Amniotic epithelial cell (primary cell): ENCODE data around the gene ADGRV1.
"Not testable (repeated sequence)": the region's sequence is repeated elsewhere in the genome, so short reads cannot be mapped to it uniquely, and the experiment has no call there.

Experiments
- DNase-seq: peaks from one replicate; pipeline ENCODE4 v3.0.0-alpha.2; 2010; ENCODE audit warnings: low read depth

ADGRV1 gene

GRCh38 chr5:90947667-90948066, 389.1 kb downstream of the ADGRV1 start:
- DNase-seq = no peak

DNA sequence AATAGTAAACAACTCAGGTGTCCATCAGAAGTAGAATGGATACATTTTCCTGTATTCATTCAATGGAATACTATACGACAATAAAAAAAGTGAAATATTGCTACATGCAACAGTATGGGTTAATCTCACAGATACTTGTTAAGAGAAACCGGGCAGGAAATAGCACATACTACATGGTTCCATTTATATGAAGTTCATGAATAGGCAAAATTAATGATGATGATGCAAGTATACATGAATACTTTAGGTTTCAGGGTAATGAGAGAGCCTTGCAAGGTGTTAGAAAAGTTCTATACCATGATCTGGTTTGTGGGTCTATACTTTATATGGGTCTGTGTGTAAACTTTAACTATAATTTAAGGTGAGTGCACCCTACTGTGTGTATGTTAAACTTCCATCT, 390.4 kb downstream of the ADGRV1 start:
- DNase-seq = no peak

DNA sequence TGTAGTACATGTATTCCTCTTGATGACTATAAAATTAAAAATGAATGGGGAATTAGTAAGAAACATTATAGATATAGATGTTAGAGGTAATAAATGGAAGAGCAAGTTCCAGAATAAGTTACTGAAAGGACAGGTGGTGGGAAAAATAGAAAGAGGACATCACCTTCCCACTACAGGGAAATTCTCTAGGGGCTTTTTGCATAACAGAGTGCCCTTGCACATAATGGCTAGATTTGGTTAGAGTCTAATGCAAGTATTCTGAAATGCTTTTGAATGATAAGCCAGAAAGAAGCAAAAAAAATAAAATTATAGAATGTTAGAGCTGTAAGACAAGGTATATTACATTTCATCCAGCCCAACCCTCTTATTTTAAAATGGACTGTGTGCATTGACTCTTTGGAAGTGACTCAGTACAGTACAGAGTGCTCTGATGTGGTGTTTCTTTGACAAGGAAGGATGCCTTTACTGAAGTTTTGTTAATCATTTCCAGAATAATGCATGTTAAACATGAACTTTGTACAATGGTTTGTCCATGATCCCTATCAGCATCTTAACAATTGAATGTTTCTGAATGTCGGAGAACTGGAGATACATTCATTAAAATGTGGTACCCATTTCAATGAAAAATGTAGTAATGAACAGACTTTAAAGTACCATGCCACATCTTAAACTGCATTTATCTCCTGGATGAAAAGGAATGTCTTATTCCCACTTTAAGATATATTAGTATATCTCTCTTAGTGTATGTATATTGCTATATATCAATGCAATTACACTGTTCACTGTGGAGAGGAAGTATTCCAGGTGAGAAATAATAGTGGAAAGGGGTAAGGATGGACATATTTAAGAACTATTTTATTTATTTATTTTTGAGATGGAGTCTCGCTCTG, 391.1 kb downstream of the ADGRV1 start:
- DNase-seq = no peak

GRCh38 chr5:90955001-90955635, 396.5 kb downstream of the ADGRV1 start:
- DNase-seq = no peak

DNA sequence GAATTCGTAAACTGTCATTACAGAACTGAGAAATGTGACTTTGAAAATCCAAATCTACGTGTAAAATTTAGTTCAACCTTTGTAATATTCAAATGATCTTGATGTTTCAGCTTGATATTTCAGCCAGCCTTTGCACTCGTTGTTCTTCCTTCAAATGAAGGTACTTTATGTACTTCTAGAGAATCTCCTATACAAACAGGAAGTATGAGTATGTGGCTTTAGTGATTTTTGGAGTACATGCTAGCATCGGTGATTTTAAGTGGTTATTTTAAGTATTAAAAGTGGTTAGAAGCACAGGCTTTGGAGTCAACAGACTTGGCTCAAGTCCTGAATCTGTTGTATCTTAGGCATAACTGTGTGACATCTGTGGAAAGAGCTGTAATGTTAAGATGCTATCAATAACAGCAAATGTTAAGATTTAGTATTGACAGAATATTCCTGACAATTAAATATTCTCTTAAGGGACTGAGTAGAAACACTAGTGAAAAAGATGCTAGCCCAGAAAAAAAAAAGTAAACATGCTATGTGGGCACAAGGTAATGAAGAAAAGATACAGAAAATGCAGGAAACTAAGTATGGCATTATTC, 398.0 kb downstream of the ADGRV1 start:
- DNase-seq = peak; percentile 15

DNA sequence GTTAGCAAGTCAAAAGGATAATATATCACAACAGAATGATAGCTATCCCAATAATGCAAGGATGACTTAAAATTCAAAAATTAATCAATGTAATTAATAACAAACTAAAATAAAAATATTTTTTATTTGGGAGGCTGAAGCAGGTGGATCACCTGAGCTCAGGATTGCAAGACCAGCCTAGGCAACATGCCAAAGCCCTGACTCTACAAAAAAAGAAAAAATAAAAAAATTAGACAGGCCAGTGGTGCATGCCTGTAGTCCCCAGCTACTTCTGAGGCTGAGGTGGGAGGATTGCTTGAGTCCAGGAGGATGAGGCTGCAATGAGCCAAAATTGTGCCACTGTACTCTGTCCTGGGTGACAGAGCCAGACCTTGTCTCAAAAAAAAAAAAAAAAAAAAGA, 399.3 kb downstream of the ADGRV1 start:
- DNase-seq = no peak

DNA sequence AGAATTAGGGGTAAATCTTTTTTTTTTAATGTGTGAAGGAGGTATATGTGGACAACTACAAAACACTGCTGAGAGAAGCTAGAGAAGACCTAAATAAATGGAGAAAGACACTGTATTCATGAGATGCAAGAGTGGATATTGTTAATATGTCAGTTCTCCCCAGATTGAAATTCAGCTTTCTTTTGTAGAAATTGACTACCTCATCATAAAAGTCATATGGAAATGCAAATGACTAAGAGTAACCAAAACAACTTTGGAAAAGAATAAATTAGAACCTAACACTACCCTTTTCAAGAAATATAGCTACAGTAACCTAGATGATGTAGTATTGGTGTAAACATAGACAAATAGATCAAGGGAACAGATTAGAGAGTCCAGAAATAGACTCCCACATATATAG, 400.7 kb downstream of the ADGRV1 start:
- no peak for DNase-seq

DNA sequence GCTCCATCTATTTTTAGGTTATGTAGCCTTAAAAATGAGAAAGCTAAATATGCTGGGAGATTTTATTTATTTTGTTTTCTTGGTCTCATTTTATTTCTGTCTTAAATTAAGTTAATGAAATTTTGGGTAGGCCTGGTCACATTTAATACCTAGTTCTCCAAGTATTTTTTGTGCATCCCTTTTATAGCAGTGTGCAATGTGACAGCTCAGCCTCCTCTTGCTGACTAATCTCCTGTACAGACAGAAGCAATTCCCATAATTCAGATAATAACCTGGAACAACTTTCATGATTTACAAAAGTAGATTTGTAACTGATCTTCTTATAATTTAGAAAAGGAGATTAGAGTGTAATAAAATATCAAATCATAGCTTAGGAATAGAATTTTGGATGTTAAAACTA, 403.9 kb downstream of the ADGRV1 start:
- no peak for DNase-seq

- DNase-seq = no peak
Observed at GRCh38 chr5:90965110-90965685, 406.6 kb downstream of the ADGRV1 start.

DNA sequence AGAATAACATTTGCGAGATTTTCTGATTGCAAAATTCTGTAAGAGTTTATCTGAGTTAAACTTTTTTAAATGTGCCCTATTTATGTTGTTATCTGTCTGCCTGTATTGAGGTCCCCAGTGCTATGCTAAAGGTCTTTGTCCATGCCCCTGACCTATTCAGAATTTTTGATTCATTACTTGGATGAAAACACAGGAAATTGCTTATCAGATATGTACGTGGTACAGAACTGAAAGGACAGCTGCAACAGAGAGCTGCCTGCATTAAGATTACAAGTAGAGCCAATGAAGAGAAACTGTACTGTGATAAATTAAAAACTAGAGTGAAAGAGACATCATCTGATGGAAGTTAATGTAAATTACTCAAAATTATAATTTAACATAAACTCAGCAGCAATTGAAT, 408.8 kb downstream of the ADGRV1 start:
- peak; percentile 43 for DNase-seq

DNA sequence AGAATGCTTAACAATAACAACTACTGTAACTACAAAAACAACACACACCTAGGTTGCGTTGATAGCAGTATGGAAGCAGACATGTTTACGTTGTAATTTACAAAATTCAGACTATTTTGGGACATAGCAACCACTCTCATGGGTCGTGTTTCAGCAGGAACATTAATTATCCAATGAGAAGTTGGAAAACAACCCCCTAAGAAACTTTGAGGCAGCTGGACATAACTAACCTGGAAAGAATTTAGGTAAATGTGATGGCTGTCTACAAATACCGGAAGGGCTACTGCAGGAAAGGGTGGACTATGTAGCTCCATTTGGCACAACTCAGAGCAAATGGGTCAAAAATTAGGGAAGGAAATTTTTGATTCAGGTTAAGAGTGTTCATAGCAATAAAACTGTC, 409.3 kb downstream of the ADGRV1 start:
- no peak for DNase-seq

DNA sequence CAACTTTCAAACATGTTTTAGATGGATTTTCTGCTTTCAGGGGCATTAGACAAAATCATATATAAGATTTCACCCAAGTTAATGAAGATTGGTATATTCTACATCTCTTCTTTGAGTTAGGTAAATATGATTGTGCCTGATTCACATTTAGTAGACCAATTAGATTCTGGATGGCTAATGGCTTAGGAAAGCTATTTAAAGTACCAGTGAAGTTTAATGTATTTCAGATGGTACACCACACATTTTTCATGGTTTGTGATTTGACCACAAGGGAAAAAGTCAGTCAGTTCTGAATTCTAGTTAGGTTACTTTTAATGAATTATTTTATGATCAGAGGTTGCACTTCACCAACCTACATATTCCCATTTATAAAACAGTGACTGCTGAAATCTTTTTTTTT, 409.7 kb downstream of the ADGRV1 start:
- DNase-seq = peak; percentile 69

- not testable (repeated sequence) for DNase-seq
Observed at GRCh38 chr5:90969945-90970344, 411.3 kb downstream of the ADGRV1 start.

- no peak for DNase-seq
Observed at GRCh38 chr5:90981177-90981576, 422.6 kb downstream of the ADGRV1 start.

- DNase-seq = no peak
Observed at GRCh38 chr5:90981821-90982220, 423.2 kb downstream of the ADGRV1 start.

GRCh38 chr5:90982576-90982975, 424.0 kb downstream of the ADGRV1 start:
- peak; percentile 78 for DNase-seq

DNA sequence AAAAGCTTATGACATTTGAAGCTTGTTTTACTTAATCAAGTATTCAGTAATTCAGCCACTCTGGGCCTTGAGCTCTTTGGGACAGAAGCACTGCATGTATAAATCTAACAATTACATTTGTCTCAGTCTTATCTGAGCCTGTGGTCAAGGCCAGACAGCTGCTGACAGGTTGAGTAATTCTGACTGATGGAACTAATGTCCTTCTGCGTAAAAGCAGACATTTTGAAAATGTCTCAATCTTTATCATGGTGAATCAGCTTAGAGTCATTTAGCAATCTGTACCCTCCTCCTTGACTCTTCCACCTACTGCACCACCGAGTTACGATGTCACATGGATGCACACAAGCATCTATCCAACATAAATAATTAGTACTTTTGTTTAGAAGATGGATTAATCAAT, 424.6 kb downstream of the ADGRV1 start:
- DNase-seq = peak; percentile 99

DNA sequence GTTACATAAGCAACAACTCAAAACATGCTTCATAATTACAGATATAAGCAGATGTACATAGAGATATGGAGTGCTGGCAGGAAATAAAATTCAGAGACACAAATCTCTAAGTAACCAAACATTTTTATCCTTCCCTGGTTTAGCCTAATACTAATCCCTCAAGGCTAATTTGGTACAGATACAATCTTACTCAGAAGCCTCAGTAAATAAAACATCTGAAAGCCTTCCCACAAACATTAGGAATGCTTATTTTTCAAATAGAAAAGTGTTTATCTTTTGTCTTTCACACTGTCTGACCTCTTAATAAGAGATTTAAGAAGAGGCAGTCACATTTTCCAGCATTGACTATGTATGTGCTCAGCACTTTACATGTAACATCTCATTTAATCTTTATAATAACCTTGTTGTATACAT, 425.1 kb downstream of the ADGRV1 start:
- DNase-seq = peak; percentile 92

DNA sequence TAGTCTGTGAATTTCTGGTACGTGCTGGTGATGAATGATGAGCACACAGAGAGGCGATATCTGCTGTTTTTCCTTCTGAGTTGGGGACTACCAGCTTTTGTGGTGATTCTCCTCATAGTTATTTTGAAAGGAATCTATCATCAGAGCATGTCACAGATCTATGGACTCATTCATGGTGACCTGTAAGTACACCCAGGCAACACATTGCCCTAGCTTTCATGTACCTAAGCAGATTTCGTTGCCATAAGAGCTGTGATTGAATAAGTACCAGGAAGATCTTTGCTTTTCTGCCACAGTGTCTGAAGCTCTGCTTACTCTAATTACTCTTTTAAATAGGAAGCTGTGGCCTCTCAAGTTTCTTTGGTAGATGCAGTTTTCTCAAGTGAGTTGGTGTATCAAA, 426.7 kb downstream of the ADGRV1 start:
- DNase-seq = peak; percentile 17

GRCh38 chr5:90987726-90988125, 429.1 kb downstream of the ADGRV1 start:
- no peak for DNase-seq

GRCh38 chr5:90991201-90991600, 432.6 kb downstream of the ADGRV1 start:
- no peak for DNase-seq

- DNase-seq = no peak
Observed at GRCh38 chr5:90994796-90995195, 436.2 kb downstream of the ADGRV1 start.

DNA sequence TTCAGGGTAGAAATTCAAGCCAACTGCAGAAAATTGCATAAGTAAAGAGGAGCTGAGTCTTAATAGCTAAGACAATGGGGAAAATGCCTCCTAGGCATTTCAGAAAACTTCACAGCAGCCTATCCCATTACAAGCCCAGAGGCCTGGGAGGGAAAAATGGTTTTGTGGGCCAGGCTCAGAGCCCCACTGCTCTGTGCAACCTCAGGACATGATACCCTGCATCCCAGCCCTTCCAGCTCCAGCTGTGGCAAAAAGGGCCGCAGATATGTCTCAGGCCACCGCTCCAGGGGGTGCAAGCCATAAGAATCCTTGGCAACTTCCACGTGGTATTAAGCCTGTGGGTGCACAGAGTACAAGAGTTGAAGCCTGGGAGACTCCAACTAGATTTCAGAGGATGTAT, 437.5 kb downstream of the ADGRV1 start:
- DNase-seq = no peak
